Neuronal stem cell (in vitro differentiated cells): Measurements from ENCODE around the gene LAMA2.

Source experiments
- DNase-seq: peaks from one replicate; pipeline ENCODE4 v3.0.0-alpha.2; 2013; ENCODE audit warnings: low spot score
- H2AFZ ChIP-seq: one replicate; pipeline ENCODE4 v1.6.1; 2013; ENCODE audit warnings: mild to moderate bottlenecking, low read length, inconsistent platforms
- H2AK5ac ChIP-seq: 2 replicates; pipeline ENCODE4 v1.6.1; 2013; ENCODE audit warnings: low read depth, mild to moderate bottlenecking, inconsistent platforms, low read length, moderate library complexity, mixed read lengths
- H2BK120ac ChIP-seq: 2 replicates; pipeline ENCODE4 v1.6.1; 2013; ENCODE audit warnings: low read depth, mild to moderate bottlenecking, inconsistent platforms, low read length, moderate library complexity, mixed read lengths
- H2BK12ac ChIP-seq: one replicate; pipeline ENCODE4 v1.6.1; 2013; ENCODE audit warnings: low read length, inconsistent platforms
- H2BK15ac ChIP-seq: 2 replicates; pipeline ENCODE4 v1.6.1; 2013; ENCODE audit warnings: mild to moderate bottlenecking, low read length, inconsistent platforms, mixed read lengths
- H2BK5ac ChIP-seq: one replicate; pipeline ENCODE4 v1.6.1; 2013; ENCODE audit warnings: inconsistent platforms, mild to moderate bottlenecking, low read length, moderate library complexity
- H3K14ac ChIP-seq: one replicate; pipeline ENCODE4 v1.6.1; 2013; ENCODE audit warnings: low read length, inconsistent platforms
- H3K18ac ChIP-seq: 2 replicates; pipeline ENCODE4 v1.6.1; 2013; ENCODE audit warnings: low read length, inconsistent platforms
- H3K23ac ChIP-seq: 2 replicates; pipeline ENCODE4 v1.6.1; 2013; ENCODE audit warnings: low read depth, mild to moderate bottlenecking, mixed read lengths, low read length, inconsistent platforms; ENCODE audit not compliant: poor library complexity
- H3K27ac ChIP-seq: replicated peaks from 3 replicates; pipeline ENCODE4 v1.5.1; 2013; ENCODE audit warnings: low read length, inconsistent platforms
- H3K27me3 ChIP-seq, 3 experiments: 2 replicates each; pipeline ENCODE4 v1.6.1; 2013; ENCODE audit warnings: low read length in 3 of 3, mild to moderate bottlenecking in 2 of 3, inconsistent platforms in 1 of 3, low read depth in 1 of 3, mixed read lengths in 1 of 3, moderate library complexity in 1 of 3; ENCODE audit not compliant: control insufficient read depth in 3 of 3, insufficient read depth in 3 of 3
- H3K36me3 ChIP-seq, 2 donors: replicated peaks in 1 of 2; 2 replicates each; pipeline ENCODE4 v1.6.1; 2013; ENCODE audit warnings: low read length in 2 of 2; ENCODE audit not compliant: control insufficient read depth in 2 of 2, insufficient read depth in 2 of 2
- H3K4ac ChIP-seq: 2 replicates; pipeline ENCODE4 v1.6.1; 2013; ENCODE audit warnings: inconsistent platforms, mild to moderate bottlenecking, low read length, moderate library complexity
- H3K4me1 ChIP-seq, 2 donors: 1 replicate in 1 of 2; 2 replicates in 1 of 2; pipeline ENCODE4 v1.6.1; 2013; ENCODE audit warnings: low read length in 2 of 2, low read depth in 1 of 2; ENCODE audit not compliant: control insufficient read depth in 2 of 2, insufficient read depth in 1 of 2
- H3K4me2 ChIP-seq: one replicate; pipeline ENCODE4 v1.6.1; 2013; ENCODE audit warnings: mild to moderate bottlenecking, low read length, inconsistent platforms; ENCODE audit not compliant: insufficient read depth, poor library complexity, severe bottlenecking
- H3K4me3 ChIP-seq, 2 donors: 2 replicates each; pipeline ENCODE4 v1.5.1; 2013; ENCODE audit warnings: low read length in 2 of 2, mild to moderate bottlenecking in 2 of 2, inconsistent platforms in 1 of 2, moderate library complexity in 1 of 2
- H3K79me1 ChIP-seq: one replicate; pipeline ENCODE4 v1.6.1; 2013; ENCODE audit warnings: low read depth, mild to moderate bottlenecking, inconsistent platforms, low read length, moderate library complexity
- H3K9ac ChIP-seq: one replicate; pipeline ENCODE4 v1.6.1; 2013; ENCODE audit warnings: mild to moderate bottlenecking, low read depth, low read length, inconsistent platforms; ENCODE audit not compliant: poor library complexity
- H3K9me3 ChIP-seq, 2 donors: replicated peaks in 1 of 2; 2 replicates each; pipeline versions ENCODE3 to v1.6.1; 2013; ENCODE audit warnings: low read length in 2 of 2, mild to moderate bottlenecking in 2 of 2, inconsistent platforms in 1 of 2, low read depth in 1 of 2, mixed read lengths in 1 of 2, moderate library complexity in 1 of 2; ENCODE audit not compliant: control insufficient read depth in 2 of 2, insufficient read depth in 1 of 2
- H4K8ac ChIP-seq: one replicate; pipeline ENCODE4 v1.6.1; 2013; ENCODE audit warnings: low read depth, mild to moderate bottlenecking, inconsistent platforms, low read length, moderate library complexity
- H4K91ac ChIP-seq: one replicate; pipeline ENCODE4 v1.6.1; 2013; ENCODE audit warnings: low read length, low read depth, mild to moderate bottlenecking, inconsistent platforms; ENCODE audit not compliant: poor library complexity
- WGBS, 2 donors: extraction: QIAGEN DNeasy Blood & Tissue Kit; methylation state at CpG; one replicate each; pipeline ENCODE4 v1.1.7; 2013; ENCODE audit warnings: missing lambda C conversion rate in 2 of 2, mixed read lengths in 1 of 2; ENCODE audit not compliant: insufficient read length in 2 of 2, insufficient replicate concordance in 1 of 2; ENCODE audit errors: extremely low coverage in 2 of 2; 5-methylcytosine and 5-hydroxymethylcytosine counted together

Gene LAMA2

GRCh38 chr6:129324345-129324744 lies 441.4 kb downstream of the LAMA2 start:
- WGBS, 2 donors, result no CpG with 5 or more reads among the region's 5 CpGs
- no peak overlapping the region for H2BK5ac ChIP-seq

GRCh38 chr6:129329678-129330077 lies 446.7 kb downstream of the LAMA2 start:
- Histone ChIP-seq H2AFZ (no peak overlapping the region), H2BK120ac (no peak overlapping the region), H3K9me3 (no peaks in the 10 kb centered on the region), H4K8ac (no peak overlapping the region), H3K79me1 (no peaks in the 10 kb centered on the region), H3K36me3 (no peaks in the 10 kb centered on the region), H2AK5ac (no peak overlapping the region), H2BK15ac (no peak overlapping the region), H3K27me3 (peaks cover 0 to 2% (median 0%) of the 10 kb centered on the region in 3 experiments), H3K18ac (peak overlapping the region; percentile 48), H3K4ac (no peak overlapping the region), H3K14ac (no peak overlapping the region), H3K4me3 (no peak overlapping the region), H4K91ac (no peak overlapping the region), H3K4me2 (no peak overlapping the region), H2BK12ac (no peak overlapping the region), H3K23ac (no peak overlapping the region), H3K4me1 (peaks cover 0 to 4% of the 10 kb centered on the region in 2 donors), H2BK5ac (no peak overlapping the region), H3K27ac (no peak overlapping the region), H3K9ac (no peak overlapping the region)
- WGBS, 2 donors, result no CpG with 5 or more reads among the region's 4 CpGs
- no peak for DNase-seq

More at GRCh38 chr6:129324345-129324744, 441.4 kb downstream of the LAMA2 start:
- H3K18ac ChIP-seq, result no peak overlapping the region
- H3K4me3 ChIP-seq, result no peak overlapping the region
- H2AK5ac ChIP-seq, result no peak overlapping the region
- no peak overlapping the region for H3K9ac ChIP-seq
- no peaks in the 10 kb centered on the region for H3K79me1 ChIP-seq
- no peak overlapping the region for H2BK15ac ChIP-seq
- no peak overlapping the region for H3K4me2 ChIP-seq
- peaks cover 0 to 4% of the 10 kb centered on the region in 2 donors for H3K4me1 ChIP-seq
- no peak for DNase-seq
- H3K36me3 ChIP-seq, result no peaks in the 10 kb centered on the region
- no peak overlapping the region for H3K14ac ChIP-seq
- H3K27ac ChIP-seq, result no peak overlapping the region
- H4K8ac ChIP-seq, result no peak overlapping the region
- no peak overlapping the region for H2BK120ac ChIP-seq
- H2AFZ ChIP-seq, result no peak overlapping the region
- no peak overlapping the region for H3K23ac ChIP-seq
- H3K4ac ChIP-seq, result no peak overlapping the region
- H3K27me3 ChIP-seq, result peaks cover 0 to 2% (median 0%) of the 10 kb centered on the region in 3 experiments
- H3K9me3 ChIP-seq, result no peaks in the 10 kb centered on the region
- H4K91ac ChIP-seq, result no peak overlapping the region
- H2BK12ac ChIP-seq, result no peak overlapping the region

GRCh38 chr6:129331450-129332138 lies 448.7 kb downstream of the LAMA2 start:
- H3K9me3 ChIP-seq, result no peaks in the 10 kb centered on the region
- H4K91ac ChIP-seq, result no peak overlapping the region

GRCh38 chr6:129335792-129336191 lies 452.9 kb downstream of the LAMA2 start:
- H3K4me2 ChIP-seq, result no peak overlapping the region
- H3K23ac ChIP-seq, result no peak overlapping the region
- H3K36me3 ChIP-seq, result no peaks in the 10 kb centered on the region
- no peak overlapping the region for H3K18ac ChIP-seq
- H2BK15ac ChIP-seq, result no peak overlapping the region
- H2BK5ac ChIP-seq, result no peak overlapping the region
- no peak overlapping the region for H3K27ac ChIP-seq
- H4K8ac ChIP-seq, result no peak overlapping the region
- H3K79me1 ChIP-seq, result no peaks in the 10 kb centered on the region
- no peak overlapping the region for H3K9ac ChIP-seq
- DNase-seq, result no peak
- H4K91ac ChIP-seq, result no peak overlapping the region
- no peak overlapping the region for H2AK5ac ChIP-seq
- no peak overlapping the region for H2BK12ac ChIP-seq
- no peaks in the 10 kb centered on the region for H3K4me1 ChIP-seq
- H3K14ac ChIP-seq, result no peak overlapping the region
- no peak overlapping the region for H2BK120ac ChIP-seq
- no peaks in the 10 kb centered on the region for H3K27me3 ChIP-seq
- H3K4ac ChIP-seq, result no peak overlapping the region
- WGBS, 2 donors, result no CpG with 5 or more reads among the region's 4 CpGs
- H2AFZ ChIP-seq, result no peak overlapping the region
- no peak overlapping the region for H3K4me3 ChIP-seq
- H3K9me3 ChIP-seq, result no peaks in the 10 kb centered on the region

More at GRCh38 chr6:129331450-129332138, 448.7 kb downstream of the LAMA2 start:
- Histone ChIP-seq H3K79me1 (no peaks in the 10 kb centered on the region), H3K14ac (no peak overlapping the region), H3K18ac (no peak overlapping the region), H2BK5ac (no peak overlapping the region), H2BK120ac (no peak overlapping the region), H3K4me3 (no peak overlapping the region), H4K8ac (no peak overlapping the region), H3K27ac (no peak overlapping the region), H3K27me3 (peaks cover 0 to 2% (median 0%) of the 10 kb centered on the region in 3 experiments), H2AK5ac (no peak overlapping the region), H3K4me2 (no peak overlapping the region), H3K4me1 (peaks cover 0 to 4% of the 10 kb centered on the region in 2 donors), H3K9ac (no peak overlapping the region), H3K4ac (no peak overlapping the region), H3K23ac (no peak overlapping the region), H2AFZ (no peak overlapping the region), H3K36me3 (no peaks in the 10 kb centered on the region), H2BK15ac (no peak overlapping the region), H2BK12ac (no peak overlapping the region)
- no peak for DNase-seq
- no CpG with 5 or more reads among the region's 2 CpGs for WGBS, 2 donors
